ENCODE measurements around the gene DPH3. TPM values are rescaled to one million over a fixed set of nuclear protein-coding genes. Genes with fewer than 3 reads are reported as not detected.

DPH3 gene
- total and polyA plus RNA-seq, 2 experiments from 2014 or later, result 15.3 to 84.3 TPM

DNA sequence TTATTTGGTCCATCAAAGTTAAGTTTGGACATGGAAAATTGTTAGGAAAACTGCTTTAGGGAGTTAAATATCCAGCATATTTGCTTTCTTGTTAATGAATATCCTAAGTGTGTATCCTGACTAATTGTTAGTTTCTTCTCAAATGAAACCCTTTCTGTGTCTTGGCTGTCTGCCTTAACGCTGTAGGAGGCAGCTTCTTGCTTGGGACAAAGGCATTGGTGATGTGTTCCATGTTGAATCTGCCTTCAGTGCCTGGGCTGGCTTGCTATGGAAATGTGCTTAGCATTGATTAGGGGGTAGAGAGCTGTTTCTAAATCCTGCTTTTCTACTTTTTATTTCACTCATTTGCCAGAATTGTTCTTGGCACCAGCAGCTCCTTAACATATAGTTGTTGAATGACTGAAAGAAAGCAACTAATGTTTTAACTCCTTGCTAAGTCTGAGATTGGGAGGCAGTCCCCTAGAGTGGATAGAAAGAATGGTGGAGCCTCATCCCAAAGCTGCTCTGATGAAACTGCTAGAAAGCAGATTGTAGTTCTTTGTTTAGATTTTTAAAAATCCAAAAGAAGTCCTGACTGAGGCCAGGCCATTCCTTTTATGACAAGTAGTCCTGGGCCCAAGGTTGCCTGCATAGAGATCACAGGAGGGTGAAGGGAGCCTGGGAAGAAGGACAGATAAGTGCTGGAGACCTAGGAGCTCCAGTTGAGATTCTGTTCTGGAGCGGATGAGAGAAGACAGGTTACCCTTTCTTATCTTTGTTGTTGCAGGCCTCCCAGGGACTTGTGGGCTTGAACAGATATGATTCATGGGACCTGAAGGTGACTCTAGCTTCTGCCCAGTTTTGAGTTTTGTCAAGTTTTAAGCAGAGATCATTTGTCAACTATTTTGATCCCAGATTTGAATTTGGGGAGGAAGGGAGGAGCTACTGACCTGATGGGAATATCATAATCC lies 39.6 kb upstream of the DPH3 start:
- peaks cover 51% of the 10 kb centered on the region for H3K4me1 Mint-ChIP-seq
- no peak overlapping the region for H3K27ac Mint-ChIP-seq
- peaks cover 1% of the 10 kb centered on the region for H3K27me3 Mint-ChIP-seq (ENCODE audit: insufficient read depth, low read depth, poor library complexity)
- TF ChIP-seq CTCF (conservative IDR thresholded peaks at IDR 0.05; ENCODE audit: low read depth in 2 of 2), result no peak
- no peak for TF ChIP-seq JUNB (IDR thresholded peaks at IDR 0.05; ENCODE audit: unreplicated experiment)
- no peak overlapping the region for H3K4me3 Mint-ChIP-seq
- Histone ChIP-seq H4K20me1 (replicated peaks; ENCODE audit: insufficient read depth) (no peaks in the 10 kb centered on the region), H3K79me2 (replicated peaks; ENCODE audit: insufficient read depth) (no peaks in the 10 kb centered on the region; the same call in 1 of the 2 replicates), H3K9me2 (ENCODE audit: insufficient read depth) (no peaks in the 10 kb centered on the region), H3K27ac (ENCODE audit: low read depth) (no peak overlapping the region), H3K27me3 (ENCODE audit: insufficient read depth) (no peaks in the 10 kb centered on the region), H3K4me1 (ENCODE audit: insufficient read depth) (peaks cover 40% of the 10 kb centered on the region), H3F3A (replicated peaks; ENCODE audit: low read depth) (0 out of 2 replicates have a peak, but pooled peaks cover 2% of the 10 kb centered on the region), H3K36me3 (ENCODE audit: insufficient read depth) (peaks cover 6% of the 10 kb centered on the region; the same call in 1 of the 2 replicates), H3K4me3 (no peak overlapping the region), H2AFZ (no peak overlapping the region), H3K4me2 (no peak overlapping the region)
- peaks cover 37% of the 10 kb centered on the region for H3K36me3 Mint-ChIP-seq (ENCODE audit: low read depth)
- no peak for DNase-seq (ENCODE audit: low spot score)
- no peak for ATAC-seq
- H3K9me3 Mint-ChIP-seq, result no peaks in the 10 kb centered on the region

DNA sequence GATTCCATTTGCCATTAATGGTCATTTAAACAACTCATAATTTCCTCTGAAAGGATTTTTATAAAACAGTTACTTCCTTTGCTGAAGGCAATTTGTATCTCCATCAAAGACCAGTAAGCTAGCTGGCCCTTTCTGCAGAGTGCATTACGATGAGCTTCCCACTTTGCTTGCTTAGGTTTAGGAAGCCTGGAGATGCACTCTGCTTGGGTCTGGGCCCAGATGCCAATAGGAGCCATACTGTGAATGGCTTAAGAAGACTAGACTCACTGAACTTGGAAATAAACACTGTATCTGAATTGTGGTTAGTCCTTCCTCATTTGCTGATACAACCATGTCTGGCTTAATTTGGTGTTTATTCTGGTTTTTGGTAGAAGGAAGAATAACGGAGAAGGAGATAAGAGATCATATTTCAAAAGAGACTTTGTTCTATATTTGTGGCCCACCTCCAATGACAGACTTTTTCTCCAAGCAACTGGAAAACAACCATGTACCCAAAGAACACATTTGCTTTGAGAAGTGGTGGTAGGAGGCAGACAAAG lies 38.4 kb upstream of the DPH3 start:
- H3K79me2 ChIP-seq (replicated peaks; ENCODE audit: insufficient read depth), result no peaks in the 10 kb centered on the region; the same call in 1 of the 2 replicates
- H3K27me3 Mint-ChIP-seq (ENCODE audit: insufficient read depth, low read depth, poor library complexity), result peaks cover 1% of the 10 kb centered on the region
- H3K4me1 ChIP-seq (ENCODE audit: insufficient read depth), result peaks cover 42% of the 10 kb centered on the region
- H3K4me3 Mint-ChIP-seq, result no peak overlapping the region
- H3K36me3 Mint-ChIP-seq (ENCODE audit: low read depth), result peaks cover 46% of the 10 kb centered on the region
- no peaks in the 10 kb centered on the region for H3K9me2 ChIP-seq (ENCODE audit: insufficient read depth)
- H3F3A ChIP-seq (replicated peaks; ENCODE audit: low read depth), result 0 out of 2 replicates have a peak, but pooled peaks cover 2% of the 10 kb centered on the region
- H3K27ac ChIP-seq (ENCODE audit: low read depth), result peak overlapping the region; percentile 92; the same call in 1 of the 2 replicates
- peaks cover 54% of the 10 kb centered on the region for H3K4me1 Mint-ChIP-seq
- H3K4me2 ChIP-seq, result peak overlapping the region; percentile 61
- no peak for DNase-seq (ENCODE audit: low spot score)
- H2AFZ ChIP-seq, result no peak overlapping the region
- no peaks in the 10 kb centered on the region for H4K20me1 ChIP-seq (replicated peaks; ENCODE audit: insufficient read depth)
- H3K4me3 ChIP-seq, result no peak overlapping the region
- no peaks in the 10 kb centered on the region for H3K9me3 Mint-ChIP-seq
- H3K27me3 ChIP-seq (ENCODE audit: insufficient read depth), result no peaks in the 10 kb centered on the region
- no peak overlapping the region for H3K27ac Mint-ChIP-seq
- H3K36me3 ChIP-seq (ENCODE audit: insufficient read depth), result peaks cover 6% of the 10 kb centered on the region; the same call in 1 of the 2 replicates
- ATAC-seq, result peak; percentile 13; the same call in 2 of the 3 replicates
- TF ChIP-seq ZNF114 (CRISPR knock-in tag; IDR thresholded peaks at IDR 0.05), result no peak
- no peak for TF ChIP-seq ZNF462 (CRISPR knock-in tag; IDR thresholded peaks at IDR 0.05)
- no peak for TF ChIP-seq STAT1 (IDR thresholded peaks at IDR 0.05; ENCODE audit: unreplicated experiment)
- TF ChIP-seq CTCF (conservative IDR thresholded peaks at IDR 0.05; ENCODE audit: low read depth in 2 of 2), result no peak
